NCI-H1694 treated with DMSO at 0.1 percent for 48 hours (cell line): ENCODE measurements around the gene MYO1A.
"Not testable (repeated sequence)": the region's sequence is repeated elsewhere in the genome, so short reads cannot be mapped to it uniquely, and the experiment has no call there.

ENCODE experiments used
- DNase-seq: peaks from one replicate; lab custom pipeline; 2025; lab: John Stamatoyannopoulos, UW

Gene MYO1A

DNA sequence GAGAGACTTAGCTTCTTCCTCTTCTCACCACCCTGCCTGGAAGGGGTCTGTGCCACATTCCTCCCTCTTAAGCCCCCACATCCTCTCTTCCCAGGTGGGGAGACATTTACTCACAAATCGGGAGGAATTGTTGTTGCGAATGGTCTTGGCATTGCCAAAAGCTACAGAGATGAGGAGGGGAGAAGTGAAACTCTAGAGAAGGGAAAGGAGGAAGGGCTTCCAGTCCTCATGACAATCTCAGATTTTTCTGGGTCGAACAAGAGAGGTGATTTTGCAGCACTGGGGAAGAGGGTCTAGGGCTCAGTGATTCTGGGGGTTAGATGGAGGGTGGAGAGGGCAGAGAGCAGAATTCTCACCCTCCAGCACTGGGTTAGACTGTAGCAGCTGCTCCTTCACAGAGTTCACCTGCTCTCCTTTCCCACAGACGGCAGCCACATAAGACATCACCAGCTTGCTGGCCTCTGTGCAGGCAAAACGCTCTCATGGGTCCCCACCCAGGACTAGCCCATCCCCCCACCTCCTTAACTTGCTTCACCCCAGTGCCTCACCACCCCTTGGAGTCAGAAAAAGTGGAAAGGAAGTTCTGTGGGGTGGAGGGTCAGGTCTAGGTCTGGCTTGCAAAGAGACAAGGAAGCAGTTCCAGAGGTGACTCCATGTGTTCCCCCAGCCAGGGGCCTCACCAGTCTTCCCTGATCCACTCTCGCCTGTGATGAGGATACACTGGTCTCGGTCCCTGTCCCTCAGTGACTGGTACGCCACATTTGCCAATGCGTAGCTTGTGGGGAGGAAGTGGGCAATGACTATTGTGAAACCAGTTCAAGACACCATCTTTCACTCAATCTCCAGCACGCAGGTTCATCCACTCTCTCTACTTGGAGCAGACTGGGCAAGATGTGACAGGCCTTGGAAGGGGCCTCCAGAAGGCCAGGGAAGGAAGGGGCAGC, 2.7 kb downstream of the MYO1A start:
- no peak for DNase-seq

DNA sequence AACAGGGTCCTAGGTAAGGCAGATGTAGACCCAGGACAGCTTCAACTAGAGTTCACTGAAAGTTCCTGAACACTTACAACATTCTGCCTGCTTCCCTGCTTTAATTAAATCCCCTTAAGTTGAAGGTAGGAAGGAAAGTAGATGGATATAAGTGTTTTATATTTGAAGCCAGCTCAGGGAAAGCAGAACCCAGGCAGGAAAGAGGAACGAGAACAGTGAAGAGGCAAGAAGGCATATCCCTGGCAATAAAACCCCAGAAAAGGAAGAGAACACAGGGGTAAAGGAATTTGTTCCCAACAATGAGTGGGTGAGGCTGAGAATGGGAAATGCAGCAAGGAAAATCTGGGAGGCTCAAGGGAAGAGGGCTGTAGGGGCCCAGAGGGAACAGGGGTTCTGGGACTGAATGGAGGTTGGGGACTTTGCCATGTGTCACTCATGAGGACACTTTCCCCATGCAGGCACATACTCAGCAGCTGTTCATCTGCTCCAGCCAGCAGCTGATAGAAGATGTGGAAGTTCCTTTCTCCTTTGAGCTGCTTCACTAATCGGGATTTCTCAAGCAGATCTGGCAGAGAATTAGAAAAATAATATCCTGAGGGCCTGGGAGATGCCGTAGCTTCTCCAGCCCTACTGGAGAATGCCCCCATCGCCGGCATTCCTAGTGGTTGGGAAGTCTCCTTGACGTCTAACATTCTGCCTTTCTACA, 3.7 kb downstream of the MYO1A start:
- no peak for DNase-seq

- DNase-seq, result no peak
Measured at GRCh38 chr12:57044889-57045288, 5.0 kb downstream of the MYO1A start.

DNA sequence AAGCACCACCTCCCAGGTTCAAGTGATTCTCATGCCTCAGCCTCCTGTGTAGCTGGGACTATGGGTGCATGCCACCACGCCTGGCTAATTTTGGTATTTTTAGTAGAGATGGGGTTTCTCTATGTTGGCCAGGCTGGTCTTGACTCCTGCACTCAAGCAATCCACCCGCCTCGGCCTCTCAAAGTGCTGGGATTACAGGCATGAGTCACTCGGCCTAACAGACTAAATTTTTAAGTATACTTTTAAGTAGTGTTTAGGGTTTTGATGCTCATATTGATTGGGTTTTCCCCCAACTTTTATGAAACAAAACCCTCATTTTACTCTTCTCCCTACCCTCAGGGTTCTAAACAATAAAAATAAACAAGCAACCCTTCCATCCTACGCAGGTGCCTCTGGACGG, 5.5 kb downstream of the MYO1A start:
- DNase-seq, result no peak

DNA sequence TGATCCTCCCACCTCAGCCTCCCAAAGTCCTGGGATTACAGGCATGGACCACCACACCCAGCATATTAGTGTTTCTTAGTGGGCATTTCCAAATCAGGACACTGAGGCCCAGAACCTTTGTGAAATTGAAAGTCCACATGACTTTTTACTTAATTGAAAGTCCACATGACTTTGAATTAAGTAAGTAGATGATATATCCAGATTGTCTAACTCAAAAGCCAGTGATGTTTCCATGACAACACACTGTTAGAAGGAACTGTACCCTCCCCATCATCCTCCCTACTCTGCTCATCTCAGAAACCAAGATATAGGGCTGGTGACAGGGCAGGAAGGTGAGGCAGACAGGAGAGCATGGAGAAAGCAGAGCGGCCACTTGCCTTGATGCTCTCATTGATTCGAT, 7.2 kb downstream of the MYO1A start:
- no peak for DNase-seq

DNA sequence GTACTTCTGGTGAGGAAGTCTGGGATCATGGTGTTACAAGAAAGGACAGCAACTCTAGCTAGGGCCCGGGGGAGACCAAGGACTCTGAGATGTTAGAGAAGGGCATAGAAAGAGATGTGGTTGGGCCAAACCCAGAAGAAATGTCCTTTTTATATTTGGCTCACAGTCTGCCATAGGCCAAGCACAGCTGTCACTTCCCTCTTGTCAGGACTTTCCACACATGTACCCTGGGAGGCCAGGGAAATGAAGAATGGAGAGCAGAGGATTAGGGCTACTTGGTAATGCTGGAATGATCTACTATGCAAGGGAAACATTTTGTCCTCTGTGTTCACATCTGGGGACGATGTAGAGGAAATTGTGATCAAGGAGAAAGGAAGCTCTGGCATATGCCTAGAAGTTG, 9.2 kb downstream of the MYO1A start:
- DNase-seq, result no peak

GRCh38 chr12:57040211-57040610, 9.7 kb downstream of the MYO1A start:
- DNase-seq, result no peak

GRCh38 chr12:57039016-57039798, 10.7 kb downstream of the MYO1A start:
- DNase-seq, result no peak

DNA sequence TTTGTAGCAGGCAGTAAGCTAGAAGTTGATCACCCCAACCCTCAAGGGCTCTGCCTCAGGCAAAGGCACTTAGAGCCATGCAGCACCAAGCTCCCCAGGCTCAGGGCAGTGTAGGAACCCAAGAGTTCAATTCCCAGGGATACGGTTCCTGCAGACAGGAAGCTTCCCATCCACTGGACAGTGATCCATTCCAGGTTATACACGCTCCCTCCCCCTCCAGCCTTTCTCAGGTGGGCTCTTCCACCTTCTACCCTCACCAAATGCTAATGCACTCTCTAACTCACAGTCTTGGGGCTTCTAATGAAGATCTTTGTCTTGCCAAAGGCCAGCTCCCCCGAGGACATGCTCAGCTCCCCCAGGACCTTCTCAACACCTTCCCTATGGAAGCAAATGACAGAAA, 12.7 kb downstream of the MYO1A start:
- DNase-seq, result no peak

- DNase-seq, result no peak
Measured at GRCh38 chr12:57033431-57033830, 16.5 kb downstream of the MYO1A start.

DNA sequence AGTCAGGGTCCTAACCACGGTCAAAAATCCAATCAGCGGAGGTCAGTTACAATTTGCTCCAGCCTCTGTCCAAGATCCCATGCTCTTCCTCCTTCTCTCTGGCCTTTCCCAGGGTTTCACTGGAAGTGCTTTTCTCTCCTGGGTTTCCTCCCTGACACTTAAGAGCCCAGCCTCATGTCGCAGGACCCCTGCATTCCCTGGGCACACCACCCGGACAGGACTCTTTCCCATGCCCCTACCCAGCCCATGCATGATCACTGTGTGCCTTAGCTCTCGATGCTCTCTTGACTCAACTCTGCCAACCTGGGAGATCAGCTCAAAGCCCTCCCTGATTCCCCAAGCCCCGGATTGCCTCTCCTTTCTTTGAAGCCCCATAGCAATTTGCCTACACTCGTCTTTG, 18.1 kb downstream of the MYO1A start:
- no peak for DNase-seq

GRCh38 chr12:57031138-57031725, 18.7 kb downstream of the MYO1A start:
- peak; percentile 49 for DNase-seq

- DNase-seq, result peak; percentile 47
Measured at GRCh38 chr12:57029457-57029856, 20.5 kb downstream of the MYO1A start.

- DNase-seq, result peak; percentile 48
Measured at GRCh38 chr12:57027805-57028153, 22.1 kb downstream of the MYO1A start.

GRCh38 chr12:57027011-57027804, 22.7 kb downstream of the MYO1A start:
- peak; percentile 50 for DNase-seq

- no peak for DNase-seq
Measured at GRCh38 chr12:57025196-57025595, 24.7 kb downstream of the MYO1A start.

DNA sequence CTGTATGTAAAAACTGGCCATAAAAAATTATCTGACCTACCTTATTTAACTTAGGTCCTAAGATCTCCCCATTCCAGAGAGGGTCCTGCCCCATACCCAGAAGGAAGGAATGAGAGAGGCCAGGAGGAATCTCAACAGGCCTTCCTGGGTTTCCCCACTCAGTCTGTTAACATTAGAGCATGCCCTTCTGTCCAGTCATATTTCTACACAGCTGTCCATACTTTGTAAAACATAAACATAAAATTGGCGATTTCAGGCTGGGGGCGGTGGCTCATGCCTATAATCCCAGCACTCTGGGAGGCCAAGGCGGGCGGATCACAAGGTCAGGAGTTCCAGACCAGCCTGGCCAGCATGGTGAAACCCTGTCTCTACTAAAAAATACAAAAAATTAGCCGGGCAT, 27.6 kb downstream of the MYO1A start:
- not testable (repeated sequence) for DNase-seq

DNA sequence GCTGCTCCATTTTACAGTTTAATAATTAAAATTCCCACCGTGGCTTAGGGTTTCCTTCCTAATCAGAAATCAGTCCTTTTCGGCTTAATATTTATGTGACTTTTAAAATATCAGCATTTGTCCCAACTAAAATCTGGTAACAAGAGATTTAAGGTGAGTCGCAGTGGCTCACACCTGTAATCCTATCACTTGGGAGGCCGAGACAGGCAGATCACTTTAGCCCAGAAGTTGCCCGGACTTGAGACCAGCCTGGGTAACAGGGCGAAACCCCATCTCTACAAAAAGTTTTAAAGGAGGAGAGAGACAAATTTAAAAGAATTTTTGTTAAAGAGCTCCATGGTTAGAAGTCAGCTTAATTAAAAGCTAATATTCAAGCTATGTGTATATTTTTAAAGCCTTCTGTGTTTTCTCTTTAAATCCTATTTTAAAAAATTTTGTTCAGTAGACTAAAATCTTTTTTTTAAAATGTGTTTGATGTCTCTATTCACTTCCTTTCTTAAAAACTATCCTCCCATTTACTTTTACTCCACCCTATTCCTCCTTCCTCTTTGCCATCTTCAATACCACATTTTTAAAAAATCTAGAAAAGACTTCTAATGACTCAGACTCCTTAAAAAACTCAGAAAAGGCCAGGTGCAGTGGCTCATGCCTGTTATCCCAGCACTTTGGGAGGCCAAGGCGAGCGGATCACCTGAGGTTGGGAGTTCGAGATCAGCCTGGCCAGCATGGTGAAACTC, 29.8 kb downstream of the MYO1A start:
- no peak for DNase-seq

DNA sequence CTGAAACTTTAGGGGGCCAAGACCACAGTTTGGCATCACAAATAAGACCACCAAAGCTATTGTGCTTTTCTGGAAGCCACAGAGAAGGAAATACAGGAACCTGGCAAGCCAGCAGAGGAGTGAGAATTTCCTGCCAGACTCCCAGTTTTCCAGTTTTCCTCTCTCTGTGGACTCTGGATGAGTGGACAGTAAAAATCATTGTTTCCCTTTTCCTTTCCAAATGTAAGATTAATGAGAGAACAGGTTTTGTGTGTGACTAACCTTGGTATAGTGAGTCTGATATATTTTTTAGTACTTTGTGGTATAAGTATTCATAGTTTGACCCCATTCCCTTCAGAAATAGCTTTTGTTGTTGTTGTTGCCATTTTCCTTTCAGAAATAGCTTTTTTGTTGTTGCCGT, 31.0 kb downstream of the MYO1A start:
- no peak for DNase-seq

DNA sequence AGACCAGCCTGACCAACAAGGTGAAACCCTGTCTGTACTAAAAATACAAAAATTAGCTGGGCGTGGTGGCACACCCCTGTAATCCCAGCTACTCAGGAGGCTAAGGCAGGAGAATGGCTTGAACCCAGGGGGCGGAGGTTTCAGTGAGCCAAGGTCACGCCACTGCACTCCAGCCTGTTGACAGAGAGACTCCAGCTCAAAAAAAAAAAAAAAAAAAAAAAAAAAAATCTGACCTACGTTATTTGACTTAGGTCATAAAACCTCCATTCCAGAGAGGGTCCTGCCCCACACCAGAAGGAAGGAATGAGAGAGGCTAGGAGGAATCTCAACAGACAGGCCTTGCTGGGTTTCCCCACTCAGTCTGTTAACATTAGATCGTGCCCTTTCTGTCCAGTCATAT, 31.6 kb downstream of the MYO1A start:
- DNase-seq, result not testable (repeated sequence)

- DNase-seq, result no peak
Measured at GRCh38 chr12:57016348-57016747, 33.6 kb downstream of the MYO1A start, which contains the start of gene TAC3. Gene TAC3 (minus strand): TSS chr12:57016529. CDS start chr12:57015797, 732 bp downstream.
